IPS-18c (cell line): Measurements from ENCODE around the gene BCL11A.

ENCODE experiments used
- H3K4me3 ChIP-seq: 2 replicates; pipeline ENCODE4 v1.7.0; 2013; ENCODE audit warnings: low read depth, mild to moderate bottlenecking, low read length, moderate library complexity; ENCODE audit not compliant: insufficient read depth
- H3K9me3 ChIP-seq: one replicate; pipeline ENCODE4 v1.6.1; 2013; ENCODE audit warnings: mild to moderate bottlenecking, low read length, moderate library complexity; ENCODE audit not compliant: control insufficient read depth, insufficient read depth

BCL11A gene

GRCh38 chr2:60553495-60554073 lies at the start of gene BCL11A:
Gene BCL11A (minus strand): TSS chr2:60553654. CDS start chr2:60553270, 384 bp downstream.
- no peaks in the 10 kb centered on the region for H3K9me3 ChIP-seq
- peak within 1 kb of the TSS; percentile 84 for H3K4me3 ChIP-seq

- peaks cover 2% of the 10 kb centered on the region for H3K9me3 ChIP-seq
These were observed 49.5 kb upstream of the BCL11A start for GRCh38 chr2:60602828-60603532.

GRCh38 chr2:60602388-60602787 lies 48.9 kb upstream of the BCL11A start:
- H3K9me3 ChIP-seq, result peaks cover 2% of the 10 kb centered on the region
- H3K4me3 ChIP-seq, result no peak overlapping the region

More at GRCh38 chr2:60602828-60603532, 49.5 kb upstream of the BCL11A start:
- no peak overlapping the region for H3K4me3 ChIP-seq

GRCh38 chr2:60598271-60598670 lies 44.8 kb upstream of the BCL11A start:
- Histone ChIP-seq H3K9me3 (peaks cover 2% of the 10 kb centered on the region), H3K4me3 (no peak overlapping the region)

GRCh38 chr2:60597346-60597745 lies 43.9 kb upstream of the BCL11A start:
- H3K9me3 ChIP-seq, result peaks cover 2% of the 10 kb centered on the region
- no peak overlapping the region for H3K4me3 ChIP-seq

GRCh38 chr2:60596411-60596810 lies 43.0 kb upstream of the BCL11A start:
- H3K4me3 ChIP-seq, result no peak overlapping the region
- H3K9me3 ChIP-seq, result peaks cover 2% of the 10 kb centered on the region

GRCh38 chr2:60595953-60596352 lies 42.5 kb upstream of the BCL11A start:
- H3K4me3 ChIP-seq, result no peak overlapping the region
- peaks cover under 1% of the 10 kb centered on the region for H3K9me3 ChIP-seq

GRCh38 chr2:60589104-60589503 lies 35.6 kb upstream of the BCL11A start:
- H3K4me3 ChIP-seq, result no peak overlapping the region
- H3K9me3 ChIP-seq, result no peaks in the 10 kb centered on the region

GRCh38 chr2:60586081-60586480 lies 32.6 kb upstream of the BCL11A start:
- no peaks in the 10 kb centered on the region for H3K9me3 ChIP-seq
- no peak overlapping the region for H3K4me3 ChIP-seq

GRCh38 chr2:60585276-60585675 lies 31.8 kb upstream of the BCL11A start:
- Histone ChIP-seq H3K9me3 (no peaks in the 10 kb centered on the region), H3K4me3 (no peak overlapping the region)

GRCh38 chr2:60583604-60584003 lies 30.1 kb upstream of the BCL11A start:
- no peak overlapping the region for H3K4me3 ChIP-seq
- H3K9me3 ChIP-seq, result no peaks in the 10 kb centered on the region

GRCh38 chr2:60581433-60582282 lies 28.2 kb upstream of the BCL11A start:
- H3K9me3 ChIP-seq, result no peaks in the 10 kb centered on the region
- H3K4me3 ChIP-seq, result peak overlapping the region; percentile 65

GRCh38 chr2:60577682-60578283 lies 24.3 kb upstream of the BCL11A start:
- H3K4me3 ChIP-seq, result no peak overlapping the region
- H3K9me3 ChIP-seq, result no peaks in the 10 kb centered on the region

GRCh38 chr2:60573251-60573650 lies 19.8 kb upstream of the BCL11A start:
- no peaks in the 10 kb centered on the region for H3K9me3 ChIP-seq

GRCh38 chr2:60570251-60570650 lies 16.8 kb upstream of the BCL11A start:
- Histone ChIP-seq H3K9me3 (no peaks in the 10 kb centered on the region), H3K4me3 (no peak overlapping the region)

More at GRCh38 chr2:60573251-60573650, 19.8 kb upstream of the BCL11A start:
- no peak overlapping the region for H3K4me3 ChIP-seq

GRCh38 chr2:60569680-60570111 lies 16.2 kb upstream of the BCL11A start:
- Histone ChIP-seq H3K9me3 (no peaks in the 10 kb centered on the region), H3K4me3 (peak overlapping the region; percentile 39)

- no peak overlapping the region for H3K4me3 ChIP-seq
- no peaks in the 10 kb centered on the region for H3K9me3 ChIP-seq
These were observed 14.7 kb upstream of the BCL11A start for GRCh38 chr2:60567919-60568768.
